GM12891 (cell line): Measurements from ENCODE around the gene UNC5C.

Experiments
- POLR2A ChIP-seq: IDR thresholded peaks from 2 replicates; pipeline ENCODE4 v1.6.1; 2011; ENCODE audit warnings: low read depth, low read length, control low read depth
- POLR2AphosphoS5 ChIP-seq: IDR thresholded peaks from 2 replicates; pipeline ENCODE4 v1.6.1; 2011; ENCODE audit warnings: low read depth, low read length, control low read depth

DNA sequence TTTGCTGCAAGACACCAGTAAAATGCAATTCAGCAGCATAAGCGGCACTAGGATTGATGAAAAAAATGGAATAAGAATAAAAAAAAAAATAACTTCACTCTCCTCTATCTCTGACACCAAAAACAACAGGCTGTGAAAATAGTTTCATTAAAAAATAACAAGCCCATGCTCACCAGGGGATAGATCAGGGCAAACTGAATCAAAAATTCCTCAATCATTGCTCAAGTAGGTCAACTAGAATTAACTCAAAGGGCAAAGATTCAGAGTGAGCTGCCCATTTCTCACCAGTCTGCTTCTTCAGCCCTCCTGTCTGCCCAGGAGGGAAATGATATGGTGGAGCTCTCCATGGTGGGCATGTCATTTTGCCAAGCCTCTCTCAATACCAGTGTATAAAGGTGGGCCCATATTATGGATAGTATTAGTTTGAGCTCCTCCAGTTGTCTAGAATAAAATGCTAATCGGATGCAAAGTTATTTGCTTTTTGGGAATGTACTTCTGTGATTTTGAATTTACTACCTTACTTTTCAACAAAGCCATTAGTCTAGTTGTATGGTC is 153.9 kb downstream of the UNC5C start:
- no peak for TF ChIP-seq POLR2A
- no peak for TF ChIP-seq POLR2AphosphoS5
